Superior temporal gyrus (tissue), 1 donor: Measurements from ENCODE around the gene NEIL1.
"Not testable (repeated sequence)": the region's sequence is repeated elsewhere in the genome, so short reads cannot be mapped to it uniquely, and the experiment has no call there.

Source experiments
- DNase-seq: peaks from one replicate; pipeline ENCODE4 v3.0.0-alpha.2; 2016; ENCODE audit errors: extremely low spot score

NEIL1 gene

GRCh38 chr15:75333654-75334419 lies 13.0 kb upstream of the NEIL1 start:
- DNase-seq, result not testable (repeated sequence)

GRCh38 chr15:75335313-75335704 lies 11.5 kb upstream of the NEIL1 start:
- DNase-seq, result no peak

- DNase-seq, result peak; percentile 99
Measured at GRCh38 chr15:75335705-75336355, 11.0 kb upstream of the NEIL1 start, which contains the start of gene COMMD4. Gene COMMD4 (plus strand): TSS chr15:75336063. CDS start chr15:75336090, 27 bp downstream.

- no peak for DNase-seq
Measured at GRCh38 chr15:75338661-75339240, 8.1 kb upstream of the NEIL1 start.

- DNase-seq, result no peak
Measured at GRCh38 chr15:75339531-75340240, 7.2 kb upstream of the NEIL1 start.

- DNase-seq, result no peak
Measured at GRCh38 chr15:75342221-75342620, 4.6 kb upstream of the NEIL1 start.

- DNase-seq, result not testable (repeated sequence)
Measured at GRCh38 chr15:75343953-75344352, 2.9 kb upstream of the NEIL1 start.

- peak; percentile 65 for DNase-seq
Measured at GRCh38 chr15:75347222-75348033, 589 bp downstream of the NEIL1 start.

- DNase-seq, result no peak
Measured at GRCh38 chr15:75348034-75348561, 1.3 kb downstream of the NEIL1 start.

- DNase-seq, result peak; percentile 16
Measured at GRCh38 chr15:75348562-75349350, 1.9 kb downstream of the NEIL1 start.

GRCh38 chr15:75349351-75349669 lies 2.5 kb downstream of the NEIL1 start:
- DNase-seq, result not testable (repeated sequence)

- DNase-seq, result no peak
Measured at GRCh38 chr15:75349851-75350588, 3.2 kb downstream of the NEIL1 start.

- no peak for DNase-seq
Measured at GRCh38 chr15:75350601-75351361, 3.9 kb downstream of the NEIL1 start.

- DNase-seq, result no peak
Measured at GRCh38 chr15:75352186-75353080, 5.6 kb downstream of the NEIL1 start.

GRCh38 chr15:75353604-75354003 lies 6.8 kb downstream of the NEIL1 start:
- no peak for DNase-seq

GRCh38 chr15:75354454-75354853 lies 7.6 kb downstream of the NEIL1 start:
- no peak for DNase-seq

- DNase-seq, result no peak
Measured at GRCh38 chr15:75355369-75355768, 8.5 kb downstream of the NEIL1 start.

- no peak for DNase-seq
Measured at GRCh38 chr15:75356006-75356405, 9.2 kb downstream of the NEIL1 start.
